Activated gamma-delta T cell (primary cell): ENCODE measurements around the gene MAPT.
A peak's percentile ranks its signal among the peaks of the same experiment; 100 is the strongest.
"Not testable (repeated sequence)": the region's sequence is repeated elsewhere in the genome, so short reads cannot be mapped to it uniquely, and the experiment has no call there.

ENCODE experiments used
- DNase-seq: peaks from one replicate; lab custom pipeline; 2025; lab: John Stamatoyannopoulos, UW

MAPT gene

GRCh38 chr17:46009681-46010596 is 115.6 kb downstream of the MAPT start:
- no peak for DNase-seq

GRCh38 chr17:46010597-46011186 is 116.3 kb downstream of the MAPT start:
- DNase-seq, result no peak

GRCh38 chr17:46011711-46012505 is 117.6 kb downstream of the MAPT start:
- no peak for DNase-seq

- no peak for DNase-seq
Observed at GRCh38 chr17:46012506-46013079, 118.2 kb downstream of the MAPT start.

DNA sequence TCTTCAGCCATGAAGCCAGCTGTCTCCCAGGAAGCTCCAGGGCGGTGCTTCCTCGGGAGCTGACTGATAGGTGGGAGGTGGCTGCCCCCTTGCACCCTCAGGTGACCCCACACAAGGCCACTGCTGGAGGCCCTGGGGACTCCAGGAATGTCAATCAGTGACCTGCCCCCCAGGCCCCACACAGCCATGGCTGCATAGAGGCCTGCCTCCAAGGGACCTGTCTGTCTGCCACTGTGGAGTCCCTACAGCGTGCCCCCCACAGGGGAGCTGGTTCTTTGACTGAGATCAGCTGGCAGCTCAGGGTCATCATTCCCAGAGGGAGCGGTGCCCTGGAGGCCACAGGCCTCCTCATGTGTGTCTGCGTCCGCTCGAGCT is 118.8 kb downstream of the MAPT start:
- no peak for DNase-seq

- no peak for DNase-seq
Observed at GRCh38 chr17:46013502-46014165, 119.3 kb downstream of the MAPT start.

DNA sequence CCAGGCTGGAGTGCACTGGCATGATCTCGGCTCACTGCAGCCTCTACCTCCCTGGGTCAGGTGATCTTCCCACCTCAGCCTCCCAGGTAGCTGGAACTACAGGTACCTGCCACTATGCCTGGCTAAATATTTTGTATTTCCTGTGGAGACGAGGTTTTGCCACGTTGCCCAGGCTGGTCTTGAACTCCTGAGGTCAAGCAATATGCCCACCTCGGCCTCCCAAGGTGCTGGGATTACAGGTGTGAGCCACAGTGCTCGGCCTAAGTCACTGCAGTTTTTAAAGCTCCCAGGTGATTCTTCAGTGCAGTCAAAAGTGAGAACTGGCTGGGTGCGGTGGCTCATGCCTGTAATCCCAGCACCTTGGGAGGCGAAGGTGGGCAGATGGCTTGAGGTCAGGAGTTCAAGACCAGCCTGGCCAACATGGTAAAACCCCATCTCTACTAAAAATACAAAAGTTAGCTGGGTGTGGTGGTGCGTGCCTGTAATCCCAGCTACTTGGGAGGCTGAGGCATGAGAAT is 125.1 kb downstream of the MAPT start:
- not testable (repeated sequence) for DNase-seq

DNA sequence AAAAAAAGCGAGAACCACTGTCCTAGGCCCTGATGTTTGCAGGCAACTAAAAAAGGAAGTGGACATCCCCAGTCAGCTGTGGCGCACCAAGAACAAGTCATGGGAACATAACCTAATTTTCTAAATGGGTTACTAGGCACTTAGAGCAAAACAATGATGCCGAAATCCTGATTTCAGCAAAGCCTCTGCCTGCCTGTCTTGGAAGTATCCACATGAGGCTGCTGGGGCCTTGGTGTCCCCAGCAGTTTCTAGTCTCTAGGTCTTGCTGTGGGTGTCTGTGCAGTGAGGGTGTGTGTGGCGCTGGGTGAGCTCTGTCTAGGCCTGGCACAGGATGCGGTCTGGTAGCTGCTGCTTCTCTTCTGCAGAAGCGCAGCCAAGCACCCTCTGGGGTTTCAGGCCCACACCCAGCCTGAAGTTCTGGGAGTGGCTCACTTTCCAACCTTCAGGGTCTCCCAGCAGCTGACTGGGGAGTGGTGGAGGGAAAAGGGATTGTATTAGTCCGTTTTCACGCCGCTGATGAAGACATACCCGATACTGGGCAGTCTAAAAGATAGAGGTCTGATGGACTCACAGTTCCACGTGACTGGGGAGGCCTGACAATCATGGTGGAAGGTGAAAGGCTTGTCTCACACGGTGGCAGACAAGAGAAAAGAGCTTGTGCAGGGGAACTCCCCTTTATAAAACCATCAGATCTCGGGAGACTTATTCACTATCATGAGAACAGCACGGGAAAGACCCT is 125.8 kb downstream of the MAPT start:
- DNase-seq, result peak; percentile 24

GRCh38 chr17:46020998-46021397 is 126.6 kb downstream of the MAPT start:
- no peak for DNase-seq

DNA sequence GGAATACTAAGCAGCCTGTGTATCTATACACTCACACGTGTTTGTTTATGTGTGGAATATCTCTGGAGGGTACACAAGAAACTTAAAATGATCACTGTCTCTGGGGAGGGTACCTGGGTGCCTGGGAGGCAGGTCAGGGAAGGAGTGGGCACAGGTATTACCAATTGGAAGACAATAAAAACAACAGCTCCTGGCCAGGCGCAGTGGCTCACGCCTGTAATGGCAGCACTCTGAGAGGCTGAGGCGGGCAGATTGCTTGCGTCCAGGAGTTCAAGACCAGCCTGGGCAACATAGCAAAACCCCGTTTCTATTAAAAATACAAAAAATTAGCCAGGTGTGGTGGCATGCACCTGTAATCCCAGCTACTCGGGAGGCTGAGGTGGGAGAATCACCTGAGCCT is 129.0 kb downstream of the MAPT start:
- DNase-seq, result not testable (repeated sequence)

GRCh38 chr17:46023783-46024388 is 129.5 kb downstream of the MAPT start:
- DNase-seq, result no peak

DNA sequence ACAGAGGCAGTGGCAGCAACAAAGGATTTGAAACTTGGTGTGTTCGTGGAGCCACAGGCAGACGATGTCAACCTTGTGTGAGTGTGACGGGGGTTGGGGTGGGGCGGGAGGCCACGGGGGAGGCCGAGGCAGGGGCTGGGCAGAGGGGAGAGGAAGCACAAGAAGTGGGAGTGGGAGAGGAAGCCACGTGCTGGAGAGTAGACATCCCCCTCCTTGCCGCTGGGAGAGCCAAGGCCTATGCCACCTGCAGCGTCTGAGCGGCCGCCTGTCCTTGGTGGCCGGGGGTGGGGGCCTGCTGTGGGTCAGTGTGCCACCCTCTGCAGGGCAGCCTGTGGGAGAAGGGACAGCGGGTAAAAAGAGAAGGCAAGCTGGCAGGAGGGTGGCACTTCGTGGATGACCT is 130.2 kb downstream of the MAPT start:
- DNase-seq, result no peak

- no peak for DNase-seq
Observed at GRCh38 chr17:46025060-46025459, 130.7 kb downstream of the MAPT start.

DNA sequence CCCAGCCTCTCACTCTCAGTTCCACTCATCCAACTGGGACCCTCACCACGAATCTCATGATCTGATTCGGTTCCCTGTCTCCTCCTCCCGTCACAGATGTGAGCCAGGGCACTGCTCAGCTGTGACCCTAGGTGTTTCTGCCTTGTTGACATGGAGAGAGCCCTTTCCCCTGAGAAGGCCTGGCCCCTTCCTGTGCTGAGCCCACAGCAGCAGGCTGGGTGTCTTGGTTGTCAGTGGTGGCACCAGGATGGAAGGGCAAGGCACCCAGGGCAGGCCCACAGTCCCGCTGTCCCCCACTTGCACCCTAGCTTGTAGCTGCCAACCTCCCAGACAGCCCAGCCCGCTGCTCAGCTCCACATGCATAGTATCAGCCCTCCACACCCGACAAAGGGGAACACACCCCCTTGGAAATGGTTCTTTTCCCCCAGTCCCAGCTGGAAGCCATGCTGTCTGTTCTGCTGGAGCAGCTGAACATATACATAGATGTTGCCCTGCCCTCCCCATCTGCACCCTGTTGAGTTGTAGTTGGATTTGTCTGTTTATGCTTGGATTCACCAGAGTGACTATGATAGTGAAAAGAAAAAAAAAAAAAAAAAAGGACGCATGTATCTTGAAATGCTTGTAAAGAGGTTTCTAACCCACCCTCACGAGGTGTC is 131.3 kb downstream of the MAPT start:
- DNase-seq, result no peak

GRCh38 chr17:46026166-46027047 is 132.1 kb downstream of the MAPT start:
- DNase-seq, result no peak

- no peak for DNase-seq
Observed at GRCh38 chr17:46027048-46027975, 133.0 kb downstream of the MAPT start.

GRCh38 chr17:46027976-46028325 is 133.6 kb downstream of the MAPT start:
- DNase-seq, result no peak

GRCh38 chr17:46028374-46028773 is 134.0 kb downstream of the MAPT start:
- DNase-seq, result no peak
